ENCODE data around the gene PRAC1. TPM values are rescaled to one million over a fixed set of nuclear protein-coding genes. Genes with fewer than 3 reads are reported as not detected.

PRAC1 gene
- total and polyA plus RNA-seq, 2 donors (not counting 3 experiments of a cell fraction or from before 2014, with no cell fraction given) = not detected

DNA sequence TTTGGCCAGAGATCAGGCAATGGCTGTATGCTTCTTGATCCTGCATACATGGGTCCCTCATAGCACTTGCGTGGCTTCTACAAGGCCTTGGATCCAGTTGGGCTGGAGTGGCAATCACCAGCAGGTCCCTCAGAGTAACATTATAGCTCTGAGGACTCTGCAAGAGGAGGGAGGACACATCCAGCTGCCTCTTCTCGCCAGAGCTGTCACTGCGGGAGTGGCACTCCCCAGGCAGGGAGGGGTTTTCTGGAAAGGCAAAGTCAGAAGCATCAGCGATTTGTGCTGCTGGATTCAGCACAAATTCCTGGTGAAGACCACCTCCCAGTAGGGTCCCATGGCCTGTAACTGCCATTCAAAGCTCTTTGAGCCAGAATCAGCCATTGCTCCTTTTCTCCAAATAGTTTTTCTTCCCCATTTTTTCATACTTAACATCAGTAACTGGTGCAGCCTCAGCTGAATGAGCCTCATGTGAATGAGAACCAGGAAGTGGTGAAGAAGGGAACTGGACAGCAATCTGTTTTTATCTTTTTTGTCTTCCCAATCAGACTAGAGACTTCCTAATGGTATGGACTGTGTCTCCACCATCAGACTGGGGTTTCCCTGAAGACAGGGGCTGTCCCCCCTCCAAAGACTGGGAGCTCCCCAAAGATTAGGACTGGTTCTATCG is 46.8 kb upstream of the PRAC1 start:
- H3K79me2 ChIP-seq (ENCODE audit: control insufficient read depth, insufficient read depth, low read length) = no peaks in the 10 kb centered on the region
- DNase-seq (ENCODE audit: low read depth, low spot score) = no peak
- H3K4me3 ChIP-seq (replicated peaks in 1 of 3; ENCODE audit: insufficient read depth in 1 of 3, low read depth in 1 of 3, low read length in 3 of 3) = no peak overlapping the region
- no peak overlapping the region for H3K27ac ChIP-seq (ENCODE audit: insufficient read depth, low read depth, low read length)
- CTCF ChIA-PET = interaction anchor here (0.7 to 4.5 kb wide), 9 partner anchors 10 to 116 kb away, joined by 3 to 19 read pairs (median 3); partner anchors contain the start of gene HOXB13
- no peaks in the 10 kb centered on the region for H3K36me3 ChIP-seq (ENCODE audit: control insufficient read depth in 2 of 2, extremely low read depth in 1 of 2, insufficient read depth in 2 of 2, low read length in 2 of 2)
- dilution Hi-C loops (cut with MboI; ENCODE audit: extremely low pct_ligation_motif_present, low sequenced_read_pairs) = loop anchor here (25.0 kb wide), 1 partner anchor 107 kb away; no protein-coding TSS in a partner anchor
- BruUV-seq (replicated peaks) = no TSS peak
- H3K9ac ChIP-seq (replicated peaks; ENCODE audit: extremely low read depth, insufficient read depth, low read length) = no peak overlapping the region
- no peak for FAIRE-seq
- POLR2A ChIA-PET = no interaction called here
- intact Hi-C loops (cut with micrococcal nuclease) = no loop called here
- no peak overlapping the region for H2AFZ ChIP-seq (ENCODE audit: low read depth, low read length)
- no peaks in the 10 kb centered on the region for H3K9me1 ChIP-seq (replicated peaks; ENCODE audit: control insufficient read depth, extremely low read depth, insufficient read depth, low read length)
- no peaks in the 10 kb centered on the region for H3K4me1 ChIP-seq (ENCODE audit: control insufficient read depth, extremely low read depth, insufficient read depth, low read length)
- H3K27me3 ChIP-seq (ENCODE audit: control insufficient read depth in 2 of 2, insufficient read depth in 2 of 2, low read length in 2 of 2) = peaks cover 13 to 19% of the 10 kb centered on the region in 2 experiments
- no peak for TF ChIP-seq JUN (IDR thresholded peaks at IDR 0.05; ENCODE audit: borderline replicate concordance, insufficient read depth, insufficient read length, low read depth)
- TF ChIP-seq, protein P1, sequence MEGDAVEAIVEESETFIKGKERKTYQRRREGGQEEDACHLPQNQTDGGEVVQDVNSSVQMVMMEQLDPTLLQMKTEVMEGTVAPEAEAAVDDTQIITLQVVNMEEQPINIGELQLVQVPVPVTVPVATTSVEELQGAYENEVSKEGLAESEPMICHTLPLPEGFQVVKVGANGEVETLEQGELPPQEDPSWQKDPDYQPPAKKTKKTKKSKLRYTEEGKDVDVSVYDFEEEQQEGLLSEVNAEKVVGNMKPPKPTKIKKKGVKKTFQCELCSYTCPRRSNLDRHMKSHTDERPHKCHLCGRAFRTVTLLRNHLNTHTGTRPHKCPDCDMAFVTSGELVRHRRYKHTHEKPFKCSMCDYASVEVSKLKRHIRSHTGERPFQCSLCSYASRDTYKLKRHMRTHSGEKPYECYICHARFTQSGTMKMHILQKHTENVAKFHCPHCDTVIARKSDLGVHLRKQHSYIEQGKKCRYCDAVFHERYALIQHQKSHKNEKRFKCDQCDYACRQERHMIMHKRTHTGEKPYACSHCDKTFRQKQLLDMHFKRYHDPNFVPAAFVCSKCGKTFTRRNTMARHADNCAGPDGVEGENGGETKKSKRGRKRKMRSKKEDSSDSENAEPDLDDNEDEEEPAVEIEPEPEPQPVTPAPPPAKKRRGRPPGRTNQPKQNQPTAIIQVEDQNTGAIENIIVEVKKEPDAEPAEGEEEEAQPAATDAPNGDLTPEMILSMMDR (IDR thresholded peaks at IDR 0.05; ENCODE audit: extremely low read depth in 1 of 2, insufficient read depth in 1 of 2, low read depth in 1 of 2, low read length in 2 of 2) = no peak
- no peak for TF ChIP-seq FOS (IDR thresholded peaks at IDR 0.05; ENCODE audit: borderline replicate concordance, insufficient read depth, low read length)
- no peak for TF ChIP-seq POLR2A (IDR thresholded peaks at IDR 0.05; ENCODE audit: low read depth, low read length)
- TF ChIP-seq MYC (IDR thresholded peaks at IDR 0.05; ENCODE audit: low read depth, low read length) = no peak
- TF ChIP-seq POLR2AphosphoS5 (IDR thresholded peaks at IDR 0.05; ENCODE audit: insufficient read depth, low read depth, low read length) = no peak
- TF ChIP-seq, protein P2, sequence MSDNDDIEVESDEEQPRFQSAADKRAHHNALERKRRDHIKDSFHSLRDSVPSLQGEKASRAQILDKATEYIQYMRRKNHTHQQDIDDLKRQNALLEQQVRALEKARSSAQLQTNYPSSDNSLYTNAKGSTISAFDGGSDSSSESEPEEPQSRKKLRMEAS (IDR thresholded peaks at IDR 0.05; ENCODE audit: insufficient read depth, insufficient read length) = no peak
- H4K20me1 ChIP-seq (replicated peaks; ENCODE audit: control insufficient read depth, extremely low read depth, insufficient read depth, low read length) = no peaks in the 10 kb centered on the region
- H3K4me2 ChIP-seq (ENCODE audit: insufficient read depth, low read length) = no peak overlapping the region
- no peaks in the 10 kb centered on the region for H3K9me3 ChIP-seq (replicated peaks; ENCODE audit: control insufficient read depth, insufficient read depth, low read length)
